Fibroblast of lung (primary cell): Measurements from ENCODE around the gene YIF1A. TPM values are rescaled to one million over a fixed set of nuclear protein-coding genes. Genes with fewer than 3 reads are reported as not detected.

Source experiments
- DNase-seq, 2 donors: peaks; one replicate each; pipeline versions ENCODE4 v3.0.0 to v3.0.0-alpha.2; 2010; ENCODE audit warnings: low read depth in 2 of 2
- H2AFZ ChIP-seq: 2 replicates; pipeline ENCODE4 v1.5.1; 2012; ENCODE audit warnings: low read length, control low read depth, inconsistent platforms
- H3K27ac ChIP-seq: 2 replicates; pipeline ENCODE4 v1.5.1; 2011; ENCODE audit warnings: low read length, control low read depth; ENCODE audit not compliant: insufficient read depth
- H3K27me3 ChIP-seq: 2 replicates; pipeline ENCODE4 v1.5.1; 2011; ENCODE audit warnings: mild to moderate bottlenecking, low read length; ENCODE audit not compliant: control insufficient read depth, insufficient read depth
- H3K36me3 ChIP-seq: 2 replicates; pipeline ENCODE4 v1.5.1; 2011; ENCODE audit warnings: low read length; ENCODE audit not compliant: control insufficient read depth, insufficient read depth
- H3K4me1 ChIP-seq: 2 replicates; pipeline ENCODE4 v1.5.1; 2011; ENCODE audit warnings: low read length; ENCODE audit not compliant: control insufficient read depth, insufficient read depth; ENCODE audit errors: extremely low read depth
- H3K4me2 ChIP-seq: 2 replicates; pipeline ENCODE4 v1.5.1; 2011; ENCODE audit warnings: low read length, control low read depth; ENCODE audit not compliant: insufficient read depth; ENCODE audit errors: extremely low read depth
- H3K4me3 ChIP-seq, 4 experiments: fragments of 200-600 bp in 1 of 4; sonication (generic) in 1 of 4; replicated peaks in 1 of 4; 2 replicates each; pipeline ENCODE4 v1.5.1; 2011 to 2016; ENCODE audit warnings: low read length in 4 of 4, low read depth in 3 of 4, mild to moderate bottlenecking in 3 of 4, control low read depth in 2 of 4, inconsistent platforms in 1 of 4, mixed read lengths in 1 of 4; ENCODE audit not compliant: insufficient read depth in 1 of 4; ENCODE audit errors: control extremely low read depth in 1 of 4
- H3K79me2 ChIP-seq: 2 replicates; pipeline ENCODE4 v1.5.1; 2012; ENCODE audit warnings: mild to moderate bottlenecking, low read length, inconsistent platforms; ENCODE audit not compliant: control insufficient read depth, insufficient read depth
- H3K9ac ChIP-seq: 2 replicates; pipeline ENCODE4 v1.5.1; 2011; ENCODE audit warnings: mild to moderate bottlenecking, low read length, control low read depth; ENCODE audit not compliant: insufficient read depth
- H3K9me3 ChIP-seq: 2 replicates; pipeline ENCODE4 v1.5.1; 2012; ENCODE audit warnings: low read depth, low read length; ENCODE audit not compliant: control insufficient read depth, insufficient read depth
- H4K20me1 ChIP-seq: 2 replicates; pipeline ENCODE4 v1.5.1; 2011; ENCODE audit warnings: low read length; ENCODE audit not compliant: control insufficient read depth, insufficient read depth; ENCODE audit errors: extremely low read depth
- CTCF ChIP-seq, 2 donors: IDR thresholded peaks in 1 of 2; conservative IDR thresholded peaks in 1 of 2; 1 replicate in 1 of 2; 2 replicates in 1 of 2; pipeline ENCODE4 v1.5.1; 2011 to 2012; ENCODE audit warnings: low read length in 2 of 2, control low read depth in 1 of 2, inconsistent platforms in 1 of 2, low read depth in 1 of 2, mild to moderate bottlenecking in 1 of 2
- EZH2 ChIP-seq: IDR thresholded peaks from 2 replicates; pipeline ENCODE4 v1.5.1; 2012; ENCODE audit warnings: low read length, control low read depth, mild to moderate bottlenecking; ENCODE audit errors: missing control alignments
- polyA plus RNA-seq, 2 donors: library from polyadenylated mRNA; depleted of rRNA in 1 of 2; stranded (reverse) in 1 of 2; unstranded in 1 of 2; fragments of >200 nt; gene quantifications; 2 replicates each; pipeline ENCODE4 v1.2.1, GENCODE V29; 2011 to 2012; ENCODE audit warnings: missing spikeins in 1 of 2
- total RNA-seq: library from RNA; depleted of rRNA; stranded (reverse); fragments of >200 nt; gene quantifications from 2 replicates; pipeline ENCODE4 v1.2.1, GENCODE V29; 2014

YIF1A gene
- total and polyA plus RNA-seq, 2 donors (not counting 1 experiment from before 2014, with no cell fraction given) = 160 to 167 TPM

- peak overlapping the region; percentile 33 to 100 (median 70) for H3K4me3 ChIP-seq
- H4K20me1 ChIP-seq = no peaks in the 10 kb centered on the region
- H3K36me3 ChIP-seq = peaks cover 23% of the 10 kb centered on the region
- H3K79me2 ChIP-seq = peaks cover 25% of the 10 kb centered on the region
- no peak overlapping the region for H3K9ac ChIP-seq
- no peaks in the 10 kb centered on the region for H3K27me3 ChIP-seq
- peak overlapping the region; percentile 57 for H3K27ac ChIP-seq
- H3K4me2 ChIP-seq = peak overlapping the region; percentile 49
- H3K4me1 ChIP-seq = peaks cover 4% of the 10 kb centered on the region
- TF ChIP-seq EZH2 = no peak
- no peak for TF ChIP-seq CTCF (conservative IDR thresholded peaks at IDR 0.05 in 1 of 2, IDR thresholded peaks at IDR 0.05 in 1 of 2; ENCODE audit: low read depth in 1 of 2, low read length in 2 of 2)
- no peak for DNase-seq
- no peaks in the 10 kb centered on the region for H3K9me3 ChIP-seq
- no peak overlapping the region for H2AFZ ChIP-seq
Measured at GRCh38 chr11:66266378-66267038, 22.4 kb downstream of the YIF1A start.

GRCh38 chr11:66265531-66266377 lies 23.2 kb downstream of the YIF1A start:
- H3K4me1 ChIP-seq = peaks cover 4% of the 10 kb centered on the region
- H3K4me2 ChIP-seq = no peak overlapping the region
- no peak overlapping the region for H3K27ac ChIP-seq
- no peak overlapping the region for H2AFZ ChIP-seq
- peaks cover 23% of the 10 kb centered on the region for H3K36me3 ChIP-seq
- H4K20me1 ChIP-seq = no peaks in the 10 kb centered on the region
- no peaks in the 10 kb centered on the region for H3K27me3 ChIP-seq
- peaks cover 21% of the 10 kb centered on the region for H3K79me2 ChIP-seq
- H3K4me3 ChIP-seq = no peak overlapping the region
- H3K9me3 ChIP-seq = no peaks in the 10 kb centered on the region
- no peak for DNase-seq
- H3K9ac ChIP-seq = no peak overlapping the region
- no peak for TF ChIP-seq CTCF (conservative IDR thresholded peaks at IDR 0.05 in 1 of 2, IDR thresholded peaks at IDR 0.05 in 1 of 2; ENCODE audit: low read depth in 1 of 2, low read length in 2 of 2)

DNA sequence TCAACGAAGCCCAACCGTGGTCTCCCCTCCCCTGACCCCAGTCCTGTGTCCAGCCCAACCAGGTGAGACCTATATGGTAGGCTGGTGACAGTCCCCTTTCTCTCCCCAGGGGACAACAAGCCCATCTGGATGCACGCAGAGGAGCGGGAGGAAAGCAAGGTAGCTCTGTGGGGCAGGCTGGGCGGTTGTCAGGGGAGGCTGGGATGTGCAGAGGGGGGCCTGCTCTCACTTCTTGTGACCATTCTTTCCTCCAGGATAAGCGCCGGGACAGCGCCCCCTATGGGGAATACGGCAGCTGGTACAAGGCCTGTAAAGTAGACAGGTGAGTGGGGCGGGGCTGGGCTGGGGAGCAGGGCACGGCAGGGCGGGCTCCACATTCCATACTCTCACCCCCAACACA lies 24.0 kb downstream of the YIF1A start:
- Histone ChIP-seq H3K4me2 (no peak overlapping the region), H3K4me1 (peaks cover 3% of the 10 kb centered on the region), H3K27ac (no peak overlapping the region), H3K36me3 (peaks cover 23% of the 10 kb centered on the region), H2AFZ (no peak overlapping the region), H3K9me3 (no peaks in the 10 kb centered on the region), H3K79me2 (peaks cover 12% of the 10 kb centered on the region), H3K4me3 (no peak overlapping the region), H3K9ac (no peak overlapping the region), H4K20me1 (no peaks in the 10 kb centered on the region), H3K27me3 (no peaks in the 10 kb centered on the region)
- no peak for DNase-seq
- TF ChIP-seq EZH2 (no peak), CTCF (conservative IDR thresholded peaks at IDR 0.05 in 1 of 2, IDR thresholded peaks at IDR 0.05 in 1 of 2; ENCODE audit: low read depth in 1 of 2, low read length in 2 of 2) (peak in 1 of 2 donors; percentile 28)
